H9 (cell line): ENCODE measurements around the gene ATP2B2. TPM values are rescaled to one million over a fixed set of nuclear protein-coding genes. Genes with fewer than 3 reads are reported as not detected.

Source experiments
- DNase-seq: peaks from one replicate; pipeline ENCODE4 v3.0.0-alpha.2; 2017
- H2AFZ ChIP-seq: one replicate; pipeline ENCODE4 v1.6.1; 2013; ENCODE audit warnings: mild to moderate bottlenecking, low read length, control low read depth, moderate library complexity
- H2AK5ac ChIP-seq: 2 replicates; pipeline ENCODE4 v1.6.1; 2013; ENCODE audit warnings: low read length, control low read depth, mixed read lengths; ENCODE audit not compliant: insufficient read length
- H2BK120ac ChIP-seq: one replicate; pipeline ENCODE4 v1.6.1; 2013; ENCODE audit warnings: low read depth, mild to moderate bottlenecking, low read length, control low read depth, inconsistent platforms; ENCODE audit not compliant: poor library complexity, severe bottlenecking
- H2BK12ac ChIP-seq: 2 replicates; pipeline ENCODE4 v1.6.1; 2013; ENCODE audit warnings: low read length, control low read depth, mixed read lengths, low read depth; ENCODE audit not compliant: insufficient read length
- H2BK15ac ChIP-seq: 2 replicates; pipeline ENCODE4 v1.6.1; 2013; ENCODE audit warnings: low read depth, low read length, control low read depth
- H2BK20ac ChIP-seq: one replicate; pipeline ENCODE4 v1.6.1; 2013; ENCODE audit warnings: low read depth, mild to moderate bottlenecking, low read length, control low read depth, inconsistent platforms; ENCODE audit not compliant: poor library complexity, severe bottlenecking
- H2BK5ac ChIP-seq: 2 replicates; pipeline ENCODE4 v1.6.1; 2013; ENCODE audit warnings: low read length, control low read depth, mixed read lengths; ENCODE audit not compliant: insufficient read length
- H3K14ac ChIP-seq: 2 replicates; pipeline ENCODE4 v1.6.1; 2013; ENCODE audit warnings: low read length, control low read depth; ENCODE audit not compliant: insufficient read depth
- H3K18ac ChIP-seq: 2 replicates; pipeline ENCODE4 v1.6.1; 2013; ENCODE audit warnings: low read depth, mild to moderate bottlenecking, mixed read lengths, low read length, control low read depth; ENCODE audit not compliant: insufficient read length
- H3K23ac ChIP-seq: 2 replicates; pipeline ENCODE4 v1.6.1; 2013; ENCODE audit warnings: low read length, control low read depth, mixed read lengths, low read depth; ENCODE audit not compliant: insufficient read length
- H3K23me2 ChIP-seq: 2 replicates; pipeline ENCODE4 v1.6.1; 2013; ENCODE audit warnings: low read depth, mild to moderate bottlenecking, mixed read lengths, low read length, control low read depth; ENCODE audit not compliant: insufficient read length, poor library complexity, severe bottlenecking
- H3K27ac ChIP-seq: 2 replicates; pipeline ENCODE4 v1.5.1; 2013; ENCODE audit warnings: low read length, control low read depth, mixed read lengths, low read depth; ENCODE audit not compliant: insufficient read length
- H3K27me3 ChIP-seq: 2 replicates; pipeline ENCODE4 v1.6.1; 2013; ENCODE audit warnings: low read length, control low read depth, inconsistent platforms; ENCODE audit not compliant: insufficient read depth
- H3K4ac ChIP-seq: 2 replicates; pipeline ENCODE4 v1.6.1; 2013; ENCODE audit warnings: low read depth, mild to moderate bottlenecking, control low read depth, inconsistent platforms, low read length, moderate library complexity
- H3K4me1 ChIP-seq: 2 replicates; pipeline ENCODE4 v1.6.1; 2013; ENCODE audit warnings: low read length, control low read depth, inconsistent platforms; ENCODE audit not compliant: insufficient read depth
- H3K4me2 ChIP-seq: 2 replicates; pipeline ENCODE4 v1.6.1; 2013; ENCODE audit warnings: low read length, control low read depth, mixed read lengths; ENCODE audit not compliant: insufficient read length, insufficient read depth
- H3K56ac ChIP-seq: 2 replicates; pipeline ENCODE4 v1.6.1; 2013; ENCODE audit warnings: low read depth, mild to moderate bottlenecking, mixed read lengths, low read length, control low read depth; ENCODE audit not compliant: insufficient read length
- H3K79me1 ChIP-seq: 2 replicates; pipeline ENCODE4 v1.6.1; 2013; ENCODE audit warnings: low read depth, mild to moderate bottlenecking, moderate library complexity, low read length, control low read depth, inconsistent platforms; ENCODE audit not compliant: insufficient read depth, poor library complexity, severe bottlenecking
- H3K79me2 ChIP-seq: 2 replicates; pipeline ENCODE4 v1.6.1; 2013; ENCODE audit warnings: low read length, control low read depth, inconsistent platforms; ENCODE audit not compliant: insufficient read depth
- H3K9ac ChIP-seq: 2 replicates; pipeline ENCODE4 v1.6.1; 2013; ENCODE audit warnings: low read length, control low read depth, mixed read lengths; ENCODE audit not compliant: insufficient read length; ENCODE audit errors: extremely low read depth
- H3K9me3 ChIP-seq: one replicate; pipeline ENCODE4 v1.6.1; 2013; ENCODE audit warnings: low read depth, low read length, inconsistent platforms; ENCODE audit not compliant: control insufficient read depth
- H3T11ph ChIP-seq: one replicate; pipeline ENCODE4 v1.6.1; 2013; ENCODE audit warnings: mild to moderate bottlenecking, low read length, control low read depth, inconsistent platforms
- H4K20me1 ChIP-seq: one replicate; pipeline ENCODE4 v1.6.1; 2013; ENCODE audit not compliant: control insufficient read depth, insufficient read length, insufficient read depth
- H4K5ac ChIP-seq: 2 replicates; pipeline ENCODE4 v1.6.1; 2013; ENCODE audit warnings: low read depth, mild to moderate bottlenecking, mixed read lengths, low read length, control low read depth; ENCODE audit not compliant: insufficient read length
- H4K8ac ChIP-seq: replicated peaks from 2 replicates; pipeline ENCODE4 v1.6.1; 2013; ENCODE audit warnings: low read length, control low read depth, mixed read lengths, low read depth; ENCODE audit not compliant: insufficient read length
- H4K91ac ChIP-seq: 2 replicates; pipeline ENCODE4 v1.6.1; 2013; ENCODE audit warnings: low read depth, mild to moderate bottlenecking, moderate library complexity, mixed read lengths, low read length, control low read depth; ENCODE audit not compliant: insufficient read length
- H3K27ac Mint-ChIP-seq, 3 experiments: 2 replicates in 2 of 3; 3 replicates in 1 of 3; pipeline ENCODE4 v1.8.0; 2020 to 2021; ENCODE audit warnings: mixed read lengths in 3 of 3, mild to moderate bottlenecking in 1 of 3, moderate library complexity in 1 of 3
- H3K27me3 Mint-ChIP-seq: 2 replicates; pipeline ENCODE4 v1.8.0; 2021; ENCODE audit warnings: low read depth, mild to moderate bottlenecking, moderate library complexity, mixed read lengths
- H3K36me3 Mint-ChIP-seq, 3 experiments: 2 replicates in 2 of 3; 3 replicates in 1 of 3; pipeline ENCODE4 v1.8.0; 2020 to 2021; ENCODE audit warnings: low read depth in 3 of 3, mixed read lengths in 3 of 3; ENCODE audit not compliant: insufficient read depth in 1 of 3
- H3K4me1 Mint-ChIP-seq, 2 experiments: 2 replicates each; pipeline ENCODE4 v1.8.0; 2020; ENCODE audit warnings: mixed read lengths in 2 of 2
- H3K4me3 Mint-ChIP-seq, 2 experiments: 2 replicates in 1 of 2; 3 replicates in 1 of 2; pipeline ENCODE4 v1.8.0; 2020 to 2021; ENCODE audit warnings: mild to moderate bottlenecking in 2 of 2, mixed read lengths in 2 of 2, moderate library complexity in 1 of 2
- H3K9me3 Mint-ChIP-seq, 2 experiments: 2 replicates in 1 of 2; 3 replicates in 1 of 2; pipeline ENCODE4 v1.8.0; 2020; ENCODE audit warnings: mild to moderate bottlenecking in 2 of 2, mixed read lengths in 2 of 2, moderate library complexity in 1 of 2
- WGBS: extraction: QIAGEN DNeasy Blood & Tissue Kit; methylation state at CpG from one replicate; pipeline ENCODE4 v1.1.7; 2013; ENCODE audit warnings: missing lambda C conversion rate, low lambda C conversion rate, mixed read lengths; ENCODE audit not compliant: insufficient read length; ENCODE audit errors: extremely low coverage; 5-methylcytosine and 5-hydroxymethylcytosine counted together
- total RNA-seq: library from RNA; stranded (reverse); gene quantifications from 2 replicates; pipeline ENCODE4 v1.2.1, GENCODE V29; 2021
- TF ChIP-seq, protein P1 (sequence below): fragments of 200-600 bp; sonication (generic); conservative IDR thresholded peaks from 3 replicates; pipeline ENCODE4 v1.8.0; 2021; ENCODE audit warnings: antibody characterized with exemption, mild to moderate bottlenecking

Gene ATP2B2
- total RNA-seq, 1 experiment from 2014 or later: 0.33 TPM

DNA sequence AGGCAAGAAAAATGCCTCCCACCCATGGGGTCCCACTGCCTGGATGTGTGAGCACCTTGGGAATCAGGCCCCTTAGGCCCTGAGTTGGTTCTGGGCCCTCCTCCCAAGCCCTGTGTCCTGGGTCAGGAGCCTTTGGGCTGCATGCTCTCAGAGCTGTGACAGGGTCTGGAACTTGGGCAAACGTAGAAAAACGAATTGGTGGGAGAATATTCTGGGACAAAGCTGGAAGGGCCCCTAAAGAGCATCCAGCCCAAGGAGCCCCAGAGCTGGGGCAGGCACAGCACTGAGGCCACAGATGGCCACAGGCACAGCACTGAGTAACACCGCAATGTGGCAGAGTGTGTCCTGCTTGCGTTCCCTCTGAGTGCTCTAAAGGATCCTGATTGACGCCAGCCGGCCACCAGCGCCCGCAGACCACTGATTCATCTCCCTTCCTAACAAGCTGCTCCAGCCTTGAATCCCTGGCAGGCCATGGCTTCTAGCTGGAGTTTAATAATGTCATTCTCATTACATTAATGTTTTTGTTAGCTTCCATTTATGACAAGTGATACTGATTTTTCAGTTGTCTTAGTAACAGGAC lies 165.9 kb downstream of the ATP2B2 start:
- DNase-seq: no peak
- Mint-ChIP-seq H3K36me3 (no peaks in the 10 kb centered on the region; a peak in 1 of 7 replicates), H3K9me3 (no peaks in the 10 kb centered on the region), H3K27me3 (peaks cover 5% of the 10 kb centered on the region), H3K4me1 (peaks cover 10 to 15% of the 10 kb centered on the region in 2 experiments), H3K4me3 (no peak overlapping the region; a peak in 1 of 5 replicates), H3K27ac (peak overlapping the region in 1 of 3 experiments; percentile 39; a peak in 1 of 7 replicates)
- H2BK12ac ChIP-seq: no peak overlapping the region
- H3K27me3 ChIP-seq: no peaks in the 10 kb centered on the region
- TF ChIP-seq, protein P1, sequence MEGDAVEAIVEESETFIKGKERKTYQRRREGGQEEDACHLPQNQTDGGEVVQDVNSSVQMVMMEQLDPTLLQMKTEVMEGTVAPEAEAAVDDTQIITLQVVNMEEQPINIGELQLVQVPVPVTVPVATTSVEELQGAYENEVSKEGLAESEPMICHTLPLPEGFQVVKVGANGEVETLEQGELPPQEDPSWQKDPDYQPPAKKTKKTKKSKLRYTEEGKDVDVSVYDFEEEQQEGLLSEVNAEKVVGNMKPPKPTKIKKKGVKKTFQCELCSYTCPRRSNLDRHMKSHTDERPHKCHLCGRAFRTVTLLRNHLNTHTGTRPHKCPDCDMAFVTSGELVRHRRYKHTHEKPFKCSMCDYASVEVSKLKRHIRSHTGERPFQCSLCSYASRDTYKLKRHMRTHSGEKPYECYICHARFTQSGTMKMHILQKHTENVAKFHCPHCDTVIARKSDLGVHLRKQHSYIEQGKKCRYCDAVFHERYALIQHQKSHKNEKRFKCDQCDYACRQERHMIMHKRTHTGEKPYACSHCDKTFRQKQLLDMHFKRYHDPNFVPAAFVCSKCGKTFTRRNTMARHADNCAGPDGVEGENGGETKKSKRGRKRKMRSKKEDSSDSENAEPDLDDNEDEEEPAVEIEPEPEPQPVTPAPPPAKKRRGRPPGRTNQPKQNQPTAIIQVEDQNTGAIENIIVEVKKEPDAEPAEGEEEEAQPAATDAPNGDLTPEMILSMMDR: no peak
- H4K5ac ChIP-seq: no peak overlapping the region
- H3K23me2 ChIP-seq: no peaks in the 10 kb centered on the region
- no peaks in the 10 kb centered on the region for H4K20me1 ChIP-seq
- no peak overlapping the region for H4K91ac ChIP-seq
- no peak overlapping the region for H3K9ac ChIP-seq
- H3K27ac ChIP-seq: no peak overlapping the region
- no peak overlapping the region for H2AK5ac ChIP-seq
- no peaks in the 10 kb centered on the region for H3K9me3 ChIP-seq
- H3K14ac ChIP-seq: no peak overlapping the region
- H2BK15ac ChIP-seq: no peak overlapping the region
- H4K8ac ChIP-seq: no peak overlapping the region
- no peak overlapping the region for H2BK20ac ChIP-seq
- no peak overlapping the region for H3K4ac ChIP-seq
- WGBS: no CpG with 5 or more reads among the region's 8 CpGs
- no peak overlapping the region for H3K56ac ChIP-seq
- H2BK120ac ChIP-seq: no peak overlapping the region
- no peak overlapping the region for H3K23ac ChIP-seq
- no peaks in the 10 kb centered on the region for H3K79me1 ChIP-seq
- no peak overlapping the region for H2BK5ac ChIP-seq
- H3K4me1 ChIP-seq: 0 out of 2 replicates have a peak, but pooled peaks cover 2% of the 10 kb centered on the region
- H2AFZ ChIP-seq: no peak overlapping the region
- no peaks in the 10 kb centered on the region for H3K79me2 ChIP-seq
- no peak overlapping the region for H3T11ph ChIP-seq
- no peak overlapping the region for H3K18ac ChIP-seq
- H3K4me2 ChIP-seq: no peak overlapping the region
